Colonic mucosa (tissue), 4 donors: ENCODE measurements around the gene GNG2. TPM values are rescaled to one million over a fixed set of nuclear protein-coding genes. Genes with fewer than 3 reads are reported as not detected.

Source experiments
- DNase-seq: peaks from one replicate; pipeline ENCODE4 v3.0.0-alpha.2; 2020
- H3K27ac ChIP-seq: fragments of 200-600 bp; one replicate; pipeline ENCODE4 v1.8.0; 2021
- H3K27me3 ChIP-seq: fragments of 200-600 bp; one replicate; pipeline ENCODE4 v1.8.0; 2021
- H3K36me3 ChIP-seq: fragments of 200-600 bp; one replicate; pipeline ENCODE4 v1.8.0; 2021
- H3K4me1 ChIP-seq: fragments of 200-600 bp; one replicate; pipeline ENCODE4 v1.8.0; 2021; ENCODE audit warnings: mild to moderate bottlenecking
- H3K4me3 ChIP-seq: fragments of 200-600 bp; one replicate; pipeline ENCODE4 v1.8.0; 2021
- H3K9ac ChIP-seq, 2 donors: one replicate each; pipeline ENCODE4 v1.7.0; 2013; ENCODE audit warnings: control low read depth in 2 of 2, low read depth in 2 of 2, low read length in 2 of 2
- H3K9me3 ChIP-seq: fragments of 200-600 bp; one replicate; pipeline ENCODE4 v1.8.0; 2021
- intact Hi-C: fragments of 100-400 bp; cut with DNase I; formaldehyde crosslinking; loops from one replicate; pipeline ENCODE4 v1.14.1; 2022
- total RNA-seq, 2 donors: library from RNA; stranded (reverse); fragmentation: NEBNext Ultra II Directional in 1 of 2; extraction: Animal tissue kit (Norgen Biotek cat#: 25700) in 1 of 2; gene quantifications; one replicate each; pipeline ENCODE4 v1.2.1, GENCODE V29; 2021
- TF ChIP-seq, protein P1 (sequence below): fragments of 200-600 bp; IDR thresholded peaks from one replicate; pipeline ENCODE4 v1.8.0; 2022; ENCODE audit warnings: antibody characterized with exemption, mild to moderate bottlenecking
- donor health status: healthy.
- donor health status: DM: no; HTN: no; CAD: no.
- donor health status: DM: no; HTN: no; CAD: no.

GNG2 gene
- total RNA-seq, 2 donors from 2014 or later: 4.9 to 18.2 TPM

DNA sequence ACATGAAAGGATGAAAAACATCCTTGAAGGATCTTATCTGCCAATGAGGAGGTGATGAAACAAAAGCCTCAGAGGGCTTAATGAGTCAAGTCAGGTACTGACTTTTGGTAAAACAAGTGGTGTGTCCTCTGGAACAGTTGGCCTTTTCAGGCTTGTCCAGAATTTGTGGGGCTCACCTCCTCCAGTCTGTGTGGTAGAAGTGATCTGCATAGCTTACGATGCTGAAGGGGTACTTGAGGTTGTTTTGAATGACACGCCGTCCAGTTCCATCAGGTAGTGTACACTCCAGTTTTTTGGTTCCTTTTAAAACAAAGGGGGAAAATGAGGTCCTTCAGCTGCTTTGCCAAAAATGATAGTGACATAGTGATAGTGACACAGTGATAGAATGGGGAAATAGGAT lies 145.9 kb downstream of the GNG2 start:
- Histone ChIP-seq H3K4me1 (no peaks in the 10 kb centered on the region), H3K4me3 (no peak overlapping the region), H3K27ac (no peak overlapping the region), H3K36me3 (peaks cover 5% of the 10 kb centered on the region), H3K27me3 (no peaks in the 10 kb centered on the region), H3K9ac (no peak overlapping the region), H3K9me3 (no peaks in the 10 kb centered on the region)
- TF ChIP-seq, protein P1, sequence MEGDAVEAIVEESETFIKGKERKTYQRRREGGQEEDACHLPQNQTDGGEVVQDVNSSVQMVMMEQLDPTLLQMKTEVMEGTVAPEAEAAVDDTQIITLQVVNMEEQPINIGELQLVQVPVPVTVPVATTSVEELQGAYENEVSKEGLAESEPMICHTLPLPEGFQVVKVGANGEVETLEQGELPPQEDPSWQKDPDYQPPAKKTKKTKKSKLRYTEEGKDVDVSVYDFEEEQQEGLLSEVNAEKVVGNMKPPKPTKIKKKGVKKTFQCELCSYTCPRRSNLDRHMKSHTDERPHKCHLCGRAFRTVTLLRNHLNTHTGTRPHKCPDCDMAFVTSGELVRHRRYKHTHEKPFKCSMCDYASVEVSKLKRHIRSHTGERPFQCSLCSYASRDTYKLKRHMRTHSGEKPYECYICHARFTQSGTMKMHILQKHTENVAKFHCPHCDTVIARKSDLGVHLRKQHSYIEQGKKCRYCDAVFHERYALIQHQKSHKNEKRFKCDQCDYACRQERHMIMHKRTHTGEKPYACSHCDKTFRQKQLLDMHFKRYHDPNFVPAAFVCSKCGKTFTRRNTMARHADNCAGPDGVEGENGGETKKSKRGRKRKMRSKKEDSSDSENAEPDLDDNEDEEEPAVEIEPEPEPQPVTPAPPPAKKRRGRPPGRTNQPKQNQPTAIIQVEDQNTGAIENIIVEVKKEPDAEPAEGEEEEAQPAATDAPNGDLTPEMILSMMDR: no peak
- no peak for DNase-seq
- intact Hi-C loops: loop anchor here (10.0 kb wide), 1 partner anchor 468 kb away; no protein-coding TSS in a partner anchor

DNA sequence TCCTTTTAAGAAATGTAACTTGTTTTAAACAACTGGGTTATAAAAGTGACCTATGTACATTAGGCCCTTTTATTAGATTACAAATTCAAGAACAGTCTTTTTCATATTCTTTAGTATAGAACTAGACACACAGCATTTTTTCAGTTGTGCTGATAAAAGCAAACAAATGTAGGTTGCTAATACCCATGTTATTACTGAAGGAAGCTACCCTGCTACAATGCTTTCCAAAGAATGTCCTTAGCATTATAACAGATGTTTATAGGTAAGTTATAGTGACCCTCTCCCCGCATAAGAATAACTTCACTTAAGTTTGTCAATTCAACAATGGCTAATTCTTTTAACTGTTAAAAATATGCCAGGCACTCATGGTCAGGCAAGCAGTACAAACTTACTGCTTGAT lies 146.8 kb downstream of the GNG2 start:
- no peak for DNase-seq
- no peaks in the 10 kb centered on the region for H3K27me3 ChIP-seq
- intact Hi-C loops: loop anchor here (10.0 kb wide), 1 partner anchor 468 kb away; no protein-coding TSS in a partner anchor

DNA sequence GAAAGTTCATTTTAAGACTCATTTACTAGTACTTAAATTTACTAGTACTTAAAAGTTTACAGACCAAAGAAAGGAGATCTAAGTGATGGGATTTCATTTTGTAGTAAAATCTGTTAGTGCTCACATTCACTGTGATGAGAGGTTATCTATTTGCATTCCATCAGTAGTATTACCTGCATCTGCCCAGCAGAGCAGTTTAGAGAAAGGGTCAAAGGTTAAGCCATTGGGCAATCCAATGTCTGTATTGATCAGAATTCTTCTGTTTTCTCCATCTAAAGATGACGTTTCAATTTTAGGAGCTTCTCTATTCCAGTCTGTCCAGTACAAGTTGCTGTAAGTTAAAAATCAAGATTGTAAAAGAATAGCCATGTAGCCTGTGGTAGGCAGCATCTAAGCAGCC lies 147.2 kb downstream of the GNG2 start:
- peaks cover 8% of the 10 kb centered on the region for H3K36me3 ChIP-seq
- no peaks in the 10 kb centered on the region for H3K27me3 ChIP-seq
- no peak overlapping the region for H3K27ac ChIP-seq
- DNase-seq: no peak
- intact Hi-C loops: loop anchor here (10.0 kb wide), 1 partner anchor 467 kb away; no protein-coding TSS in a partner anchor
- TF ChIP-seq, protein P1: no peak
- H3K4me1 ChIP-seq: no peaks in the 10 kb centered on the region
- H3K9ac ChIP-seq: no peak overlapping the region
- H3K9me3 ChIP-seq: no peaks in the 10 kb centered on the region
- H3K4me3 ChIP-seq: no peak overlapping the region

More for the DNA sequence above, 146.8 kb downstream of the GNG2 start:
- Histone ChIP-seq H3K36me3 (peaks cover 8% of the 10 kb centered on the region), H3K9me3 (no peaks in the 10 kb centered on the region), H3K4me3 (no peak overlapping the region), H3K27ac (no peak overlapping the region), H3K4me1 (no peaks in the 10 kb centered on the region), H3K9ac (no peak overlapping the region)
- TF ChIP-seq, protein P1: no peak

DNA sequence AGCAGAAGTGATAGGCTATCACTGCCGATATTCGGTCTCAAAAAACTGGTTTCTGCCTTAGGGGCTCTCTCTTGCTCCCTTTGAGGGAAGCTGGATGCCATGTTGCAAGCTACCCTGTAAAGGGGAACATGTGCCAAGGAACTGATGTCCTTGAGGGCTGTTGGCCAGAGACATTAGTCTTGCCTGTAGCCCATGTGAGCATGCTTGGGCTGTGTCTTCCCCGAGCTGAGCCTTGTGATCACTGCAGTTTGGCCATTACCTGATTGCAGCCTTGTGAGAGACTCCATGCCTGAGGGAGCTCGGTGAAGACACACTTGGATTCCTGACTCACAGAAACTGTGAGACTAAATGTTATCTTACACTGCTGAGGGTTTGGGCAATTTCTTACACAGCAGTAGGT lies 147.7 kb downstream of the GNG2 start:
- intact Hi-C loops: loop anchor here (10.0 kb wide), 1 partner anchor 467 kb away; no protein-coding TSS in a partner anchor
- no peak overlapping the region for H3K9ac ChIP-seq
- peaks cover 8% of the 10 kb centered on the region for H3K36me3 ChIP-seq
- TF ChIP-seq, protein P1: no peak
- no peaks in the 10 kb centered on the region for H3K4me1 ChIP-seq
- no peaks in the 10 kb centered on the region for H3K9me3 ChIP-seq
- no peak overlapping the region for H3K27ac ChIP-seq
- DNase-seq: no peak
- H3K27me3 ChIP-seq: no peaks in the 10 kb centered on the region
- H3K4me3 ChIP-seq: no peak overlapping the region

DNA sequence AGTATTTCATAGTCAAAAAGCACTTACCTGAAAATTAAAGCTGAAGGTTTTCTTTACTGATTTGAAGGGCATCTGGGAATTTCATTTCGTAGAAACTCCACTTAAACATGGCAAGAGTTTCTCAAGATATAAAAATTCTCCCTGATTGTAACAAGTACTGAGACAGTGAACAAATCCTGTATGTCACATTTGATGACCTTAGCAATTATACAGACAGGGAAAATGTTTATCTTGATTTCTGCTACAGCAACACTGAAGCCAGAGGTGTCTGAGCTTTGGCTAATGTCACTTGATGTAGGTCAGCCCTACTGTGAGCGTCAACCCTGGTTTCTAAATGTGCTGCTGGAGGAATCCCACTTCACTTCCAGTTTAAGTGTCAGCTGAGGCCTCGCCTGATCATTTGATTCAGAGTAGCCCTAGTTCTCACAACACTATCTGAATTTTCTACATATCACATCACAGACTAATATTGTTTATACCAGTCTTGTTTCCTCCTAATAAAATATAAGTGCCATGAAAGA lies 149.8 kb downstream of the GNG2 start:
- H3K27me3 ChIP-seq: no peaks in the 10 kb centered on the region
- H3K27ac ChIP-seq: no peak overlapping the region
- TF ChIP-seq, protein P1: no peak
- H3K4me1 ChIP-seq: no peaks in the 10 kb centered on the region
- intact Hi-C loops: no loop called here
- DNase-seq: no peak
- no peaks in the 10 kb centered on the region for H3K9me3 ChIP-seq
- no peak overlapping the region for H3K4me3 ChIP-seq
- peaks cover 3% of the 10 kb centered on the region for H3K36me3 ChIP-seq
- no peak overlapping the region for H3K9ac ChIP-seq
